Right lobe of liver (tissue), 4 donors: ENCODE results near the gene MAP1LC3B.

Experiments
- POLR2A ChIP-seq: fragments of 450-650 bp; IDR thresholded peaks from one replicate; pipeline ENCODE4 v1.6.1; 2017; ENCODE audit warnings: antibody characterized with exemption, mild to moderate bottlenecking
- TF ChIP-seq, protein P1 (sequence below), 4 donors: fragments of 200-600 bp in 3 of 4; fragments of 450-650 bp in 1 of 4; IDR thresholded peaks; one replicate each; pipeline versions ENCODE4 v1.5.1 to v1.8.0; 2016 to 2022; ENCODE audit warnings: antibody characterized with exemption in 4 of 4, mild to moderate bottlenecking in 2 of 4
- donor health status: DM: no; HTN: no; CAD: no.
- donor health status: DM: no; HTN: no; CAD: no.
- donor health status: DM: no; HTN: yes; CAD: no.

- TF ChIP-seq, protein P1, sequence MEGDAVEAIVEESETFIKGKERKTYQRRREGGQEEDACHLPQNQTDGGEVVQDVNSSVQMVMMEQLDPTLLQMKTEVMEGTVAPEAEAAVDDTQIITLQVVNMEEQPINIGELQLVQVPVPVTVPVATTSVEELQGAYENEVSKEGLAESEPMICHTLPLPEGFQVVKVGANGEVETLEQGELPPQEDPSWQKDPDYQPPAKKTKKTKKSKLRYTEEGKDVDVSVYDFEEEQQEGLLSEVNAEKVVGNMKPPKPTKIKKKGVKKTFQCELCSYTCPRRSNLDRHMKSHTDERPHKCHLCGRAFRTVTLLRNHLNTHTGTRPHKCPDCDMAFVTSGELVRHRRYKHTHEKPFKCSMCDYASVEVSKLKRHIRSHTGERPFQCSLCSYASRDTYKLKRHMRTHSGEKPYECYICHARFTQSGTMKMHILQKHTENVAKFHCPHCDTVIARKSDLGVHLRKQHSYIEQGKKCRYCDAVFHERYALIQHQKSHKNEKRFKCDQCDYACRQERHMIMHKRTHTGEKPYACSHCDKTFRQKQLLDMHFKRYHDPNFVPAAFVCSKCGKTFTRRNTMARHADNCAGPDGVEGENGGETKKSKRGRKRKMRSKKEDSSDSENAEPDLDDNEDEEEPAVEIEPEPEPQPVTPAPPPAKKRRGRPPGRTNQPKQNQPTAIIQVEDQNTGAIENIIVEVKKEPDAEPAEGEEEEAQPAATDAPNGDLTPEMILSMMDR (IDR thresholded peaks at IDR 0.05) = no peak
- no peak for TF ChIP-seq POLR2A
These were observed 50.9 kb downstream of the MAP1LC3B start for GRCh38 chr16:87443016-87443415.
